Neural crest cell (in vitro differentiated cells): Measurements from ENCODE around the gene SUOX. TPM values are rescaled to one million over a fixed set of nuclear protein-coding genes. Genes with fewer than 3 reads are reported as not detected.
A peak's percentile ranks its signal among the peaks of the same experiment; 100 is the strongest.

Source experiments
- DNase-seq: peaks from one replicate; pipeline ENCODE4 v3.0.0; 2021; ENCODE audit warnings: low read depth, mixed read lengths, low spot score
- H3K27ac Mint-ChIP-seq: one replicate; pipeline ENCODE4 v1.8.0; 2021; ENCODE audit warnings: mild to moderate bottlenecking, mixed read lengths; ENCODE audit not compliant: unreplicated experiment
- H3K27me3 Mint-ChIP-seq: 2 replicates; pipeline ENCODE4 v1.8.0; 2021; ENCODE audit warnings: low read depth, mild to moderate bottlenecking, mixed read lengths
- H3K36me3 Mint-ChIP-seq: 2 replicates; pipeline ENCODE4 v1.8.0; 2021; ENCODE audit warnings: low read depth, mild to moderate bottlenecking, mixed read lengths
- H3K4me1 Mint-ChIP-seq: 2 replicates; pipeline ENCODE4 v1.8.0; 2021; ENCODE audit warnings: mixed read lengths
- H3K4me3 Mint-ChIP-seq: one replicate; pipeline ENCODE4 v1.8.0; 2021; ENCODE audit warnings: mild to moderate bottlenecking, mixed read lengths
- H3K9me3 Mint-ChIP-seq: 2 replicates; pipeline ENCODE4 v1.8.0; 2021; ENCODE audit warnings: mixed read lengths
- CTCF ChIP-seq: fragments of 200-600 bp; sonication (generic); conservative IDR thresholded peaks from 2 replicates; pipeline ENCODE4 v1.5.0; 2021; ENCODE audit warnings: antibody characterized with exemption, mild to moderate bottlenecking
- total RNA-seq: library from RNA; stranded (reverse); gene quantifications from 2 replicates; pipeline ENCODE4 v1.2.1, GENCODE V29; 2021

Gene SUOX
- total RNA-seq, 1 donor from 2014 or later = 30.4 TPM

- DNase-seq = no peak
- H3K27me3 Mint-ChIP-seq = no peaks in the 10 kb centered on the region
- H3K4me3 Mint-ChIP-seq = no peak overlapping the region
- H3K36me3 Mint-ChIP-seq = peaks cover 14% of the 10 kb centered on the region
- H3K9me3 Mint-ChIP-seq = no peaks in the 10 kb centered on the region
- no peak for TF ChIP-seq CTCF
- no peak overlapping the region for H3K27ac Mint-ChIP-seq
- peaks cover 44% of the 10 kb centered on the region for H3K4me1 Mint-ChIP-seq
Observed at GRCh38 chr12:55972042-55972441, 25.0 kb upstream of the SUOX start.

- DNase-seq = no peak
- no peaks in the 10 kb centered on the region for H3K9me3 Mint-ChIP-seq
- no peak overlapping the region for H3K4me3 Mint-ChIP-seq
- H3K27ac Mint-ChIP-seq = no peak overlapping the region
- H3K36me3 Mint-ChIP-seq = peaks cover 14% of the 10 kb centered on the region
- H3K27me3 Mint-ChIP-seq = no peaks in the 10 kb centered on the region
- TF ChIP-seq CTCF = no peak
- H3K4me1 Mint-ChIP-seq = peaks cover 41% of the 10 kb centered on the region
Observed at GRCh38 chr12:55972456-55972855, 24.6 kb upstream of the SUOX start.

GRCh38 chr12:55972911-55973598 is 24.0 kb upstream of the SUOX start:
- H3K27ac Mint-ChIP-seq = no peak overlapping the region
- no peaks in the 10 kb centered on the region for H3K9me3 Mint-ChIP-seq
- no peak overlapping the region for H3K4me3 Mint-ChIP-seq
- peaks cover 14% of the 10 kb centered on the region for H3K36me3 Mint-ChIP-seq
- DNase-seq = no peak
- no peak for TF ChIP-seq CTCF
- no peaks in the 10 kb centered on the region for H3K27me3 Mint-ChIP-seq
- peaks cover 35% of the 10 kb centered on the region for H3K4me1 Mint-ChIP-seq

GRCh38 chr12:55973599-55974307 is 23.3 kb upstream of the SUOX start, which contains the start of gene RAB5B:
TSS of gene RAB5B (plus strand) at chr12:55974078. CDS start at chr12:55986961, 12,883 bp downstream.
- no peaks in the 10 kb centered on the region for H3K9me3 Mint-ChIP-seq
- peaks cover 29% of the 10 kb centered on the region for H3K4me1 Mint-ChIP-seq
- H3K4me3 Mint-ChIP-seq = no peak within 1 kb of the TSS
- no peak within 1 kb of the TSS for H3K27ac Mint-ChIP-seq
- peak; percentile 87 for DNase-seq
- peaks cover 12% of the 10 kb centered on the region for H3K36me3 Mint-ChIP-seq
- no peaks in the 10 kb centered on the region for H3K27me3 Mint-ChIP-seq
- TF ChIP-seq CTCF = no peak

GRCh38 chr12:55974308-55974730 is 22.8 kb upstream of the SUOX start:
- H3K27me3 Mint-ChIP-seq = no peaks in the 10 kb centered on the region
- peaks cover 15% of the 10 kb centered on the region for H3K36me3 Mint-ChIP-seq
- peaks cover 32% of the 10 kb centered on the region for H3K4me1 Mint-ChIP-seq
- no peak overlapping the region for H3K4me3 Mint-ChIP-seq
- DNase-seq = no peak
- H3K9me3 Mint-ChIP-seq = no peaks in the 10 kb centered on the region
- no peak for TF ChIP-seq CTCF
- H3K27ac Mint-ChIP-seq = no peak overlapping the region
